Muscle layer of duodenum (tissue), 2 donors: Measurements from ENCODE around the gene GOLGA6L10.
"Not testable (repeated sequence)": the region's sequence is repeated elsewhere in the genome, so short reads cannot be mapped to it uniquely, and the experiment has no call there.

Source experiments
- H3K27ac ChIP-seq: one replicate; pipeline ENCODE4 v1.7.0; 2013; ENCODE audit warnings: mild to moderate bottlenecking, low read length
- H3K27me3 ChIP-seq: one replicate; pipeline ENCODE4 v1.7.0; 2013; ENCODE audit warnings: low read depth, mild to moderate bottlenecking, control low read depth, low read length
- H3K36me3 ChIP-seq, 2 donors: one replicate each; pipeline ENCODE4 v1.7.0; 2013; ENCODE audit warnings: low read length in 2 of 2, control low read depth in 1 of 2, mild to moderate bottlenecking in 1 of 2; ENCODE audit not compliant: insufficient read depth in 2 of 2, control insufficient read depth in 1 of 2
- H3K4me1 ChIP-seq, 2 donors: one replicate each; pipeline ENCODE4 v1.7.0; 2013; ENCODE audit warnings: low read length in 2 of 2, mild to moderate bottlenecking in 2 of 2, control low read depth in 1 of 2, moderate library complexity in 1 of 2; ENCODE audit not compliant: insufficient read depth in 2 of 2, control insufficient read depth in 1 of 2
- H3K4me3 ChIP-seq, 2 donors: one replicate each; pipeline ENCODE4 v1.7.0; 2013; ENCODE audit warnings: low read length in 2 of 2, low read depth in 1 of 2, mild to moderate bottlenecking in 1 of 2
- H3K9me3 ChIP-seq, 2 donors: one replicate each; pipeline ENCODE4 v1.7.0; 2013; ENCODE audit warnings: low read length in 2 of 2, control low read depth in 1 of 2, mild to moderate bottlenecking in 1 of 2; ENCODE audit not compliant: control insufficient read depth in 1 of 2
- donor health status: healthy.

Gene GOLGA6L10

DNA sequence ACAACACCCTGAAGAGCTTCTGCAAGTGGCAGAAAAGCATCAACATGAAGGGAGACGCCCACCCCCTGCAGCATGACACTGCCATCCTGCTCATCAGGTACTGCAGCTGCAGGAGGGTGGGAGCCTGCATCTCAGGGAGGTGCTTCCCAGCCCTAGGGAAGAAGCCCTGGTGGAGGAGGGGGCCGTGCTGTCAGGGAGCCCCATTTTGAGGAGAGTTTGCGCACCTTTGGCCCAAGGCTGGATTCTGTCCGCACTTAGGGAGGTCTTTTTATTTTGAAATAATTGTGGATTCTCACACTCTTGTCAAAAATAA lies 44.5 kb downstream of the GOLGA6L10 start:
- Histone ChIP-seq H3K27ac (no peak overlapping the region), H3K4me1 (no peaks in the 10 kb centered on the region), H3K36me3 (no peaks in the 10 kb centered on the region), H3K4me3 (no peak overlapping the region), H3K27me3 (no peaks in the 10 kb centered on the region), H3K9me3 (no peaks in the 10 kb centered on the region)

GRCh38 chr15:82303956-82304777 lies 45.1 kb downstream of the GOLGA6L10 start:
- H3K27ac ChIP-seq: no peak overlapping the region
- H3K4me3 ChIP-seq: no peak overlapping the region
- no peaks in the 10 kb centered on the region for H3K27me3 ChIP-seq
- H3K9me3 ChIP-seq: no peaks in the 10 kb centered on the region
- no peaks in the 10 kb centered on the region for H3K36me3 ChIP-seq
- H3K4me1 ChIP-seq: no peaks in the 10 kb centered on the region

- H3K27me3 ChIP-seq: no peaks in the 10 kb centered on the region
- no peak overlapping the region for H3K4me3 ChIP-seq
- H3K36me3 ChIP-seq: no peaks in the 10 kb centered on the region
- H3K9me3 ChIP-seq: no peaks in the 10 kb centered on the region
- H3K27ac ChIP-seq: no peak overlapping the region
- H3K4me1 ChIP-seq: no peaks in the 10 kb centered on the region
Observed at GRCh38 chr15:82301296-82302016, 47.8 kb downstream of the GOLGA6L10 start.

GRCh38 chr15:82300883-82301282 lies 48.4 kb downstream of the GOLGA6L10 start:
- H3K27ac ChIP-seq: no peak overlapping the region
- H3K36me3 ChIP-seq: no peaks in the 10 kb centered on the region
- no peaks in the 10 kb centered on the region for H3K4me1 ChIP-seq
- no peaks in the 10 kb centered on the region for H3K9me3 ChIP-seq
- H3K4me3 ChIP-seq: no peak overlapping the region
- H3K27me3 ChIP-seq: no peaks in the 10 kb centered on the region

GRCh38 chr15:82300326-82300725 lies 48.9 kb downstream of the GOLGA6L10 start:
- H3K4me1 ChIP-seq, H3K27ac ChIP-seq, H3K9me3 ChIP-seq, H3K4me3 ChIP-seq, H3K27me3 ChIP-seq, H3K36me3 ChIP-seq: not testable (repeated sequence)

- H3K4me3 ChIP-seq, H3K27ac ChIP-seq, H3K4me1 ChIP-seq, H3K27me3 ChIP-seq, H3K36me3 ChIP-seq, H3K9me3 ChIP-seq: not testable (repeated sequence)
Observed at GRCh38 chr15:82299511-82299914, 49.8 kb downstream of the GOLGA6L10 start.

DNA sequence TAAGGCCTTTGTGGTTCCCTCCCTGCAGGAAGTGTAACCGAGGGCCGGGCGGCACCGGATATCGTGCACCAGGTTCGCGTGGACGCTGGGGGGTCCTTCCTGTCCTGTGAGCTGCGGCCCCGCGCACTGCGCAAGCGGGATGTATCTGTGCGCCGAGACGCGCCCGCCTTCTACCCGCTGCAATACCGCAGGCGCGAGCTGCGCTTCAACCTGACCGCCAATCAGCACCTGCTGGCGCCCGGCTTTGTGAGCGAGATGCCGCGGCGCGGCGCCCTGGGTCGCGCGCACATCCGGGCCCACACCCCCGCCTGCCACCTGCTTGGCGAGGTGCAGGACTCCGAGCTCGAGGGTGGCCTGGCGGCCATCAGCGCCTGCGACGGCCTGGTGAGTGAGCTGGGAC lies 50.8 kb downstream of the GOLGA6L10 start:
- no peak overlapping the region for H3K27ac ChIP-seq
- H3K27me3 ChIP-seq: no peaks in the 10 kb centered on the region
- H3K4me3 ChIP-seq: no peak overlapping the region
- H3K4me1 ChIP-seq: no peaks in the 10 kb centered on the region
- H3K9me3 ChIP-seq: no peaks in the 10 kb centered on the region
- no peaks in the 10 kb centered on the region for H3K36me3 ChIP-seq

DNA sequence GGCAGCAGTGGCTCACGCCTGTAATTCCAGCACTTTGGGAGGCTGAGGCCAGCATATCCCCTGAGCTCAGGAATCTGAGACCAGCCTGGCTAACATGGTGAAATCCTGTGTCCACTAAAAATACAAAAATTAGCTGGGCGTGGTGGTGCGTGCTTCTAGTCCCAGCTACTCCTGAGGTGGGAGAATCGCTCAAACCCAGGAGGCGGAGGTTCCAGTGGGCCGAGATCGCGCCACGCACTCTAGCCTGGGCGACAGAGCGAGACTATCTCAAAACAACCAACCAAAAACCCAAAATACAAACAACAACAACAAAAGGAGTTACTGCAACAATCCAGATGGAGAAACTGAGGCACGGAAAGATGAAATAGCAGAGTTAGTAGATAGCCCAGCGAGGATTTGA lies 51.2 kb downstream of the GOLGA6L10 start:
- H3K4me3 ChIP-seq: no peak overlapping the region
- H3K27me3 ChIP-seq: no peaks in the 10 kb centered on the region
- no peaks in the 10 kb centered on the region for H3K4me1 ChIP-seq
- no peak overlapping the region for H3K27ac ChIP-seq
- no peaks in the 10 kb centered on the region for H3K36me3 ChIP-seq
- H3K9me3 ChIP-seq: no peaks in the 10 kb centered on the region

DNA sequence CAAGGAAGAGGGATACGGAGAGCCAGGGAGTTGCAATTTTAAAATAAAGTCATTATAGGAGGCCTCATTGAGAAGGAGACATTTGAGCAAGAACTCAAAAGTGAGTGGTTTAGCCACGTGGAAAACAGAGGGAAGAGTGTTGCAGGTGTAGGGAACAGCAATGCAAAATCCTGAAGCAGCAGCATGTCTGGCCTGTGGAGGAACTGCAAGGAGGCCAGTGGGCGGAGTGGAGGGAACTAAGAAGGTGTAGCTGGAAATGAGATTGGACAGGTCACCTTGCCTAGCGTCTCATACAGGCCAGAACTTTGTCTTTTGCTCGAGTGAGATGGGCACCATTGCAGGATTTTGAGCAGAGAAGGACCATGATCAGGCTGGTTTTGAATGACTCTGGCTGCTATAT lies 51.7 kb downstream of the GOLGA6L10 start:
- Histone ChIP-seq H3K27me3 (no peaks in the 10 kb centered on the region), H3K36me3 (no peaks in the 10 kb centered on the region), H3K27ac (no peak overlapping the region), H3K4me3 (no peak overlapping the region), H3K4me1 (no peaks in the 10 kb centered on the region), H3K9me3 (no peaks in the 10 kb centered on the region)

DNA sequence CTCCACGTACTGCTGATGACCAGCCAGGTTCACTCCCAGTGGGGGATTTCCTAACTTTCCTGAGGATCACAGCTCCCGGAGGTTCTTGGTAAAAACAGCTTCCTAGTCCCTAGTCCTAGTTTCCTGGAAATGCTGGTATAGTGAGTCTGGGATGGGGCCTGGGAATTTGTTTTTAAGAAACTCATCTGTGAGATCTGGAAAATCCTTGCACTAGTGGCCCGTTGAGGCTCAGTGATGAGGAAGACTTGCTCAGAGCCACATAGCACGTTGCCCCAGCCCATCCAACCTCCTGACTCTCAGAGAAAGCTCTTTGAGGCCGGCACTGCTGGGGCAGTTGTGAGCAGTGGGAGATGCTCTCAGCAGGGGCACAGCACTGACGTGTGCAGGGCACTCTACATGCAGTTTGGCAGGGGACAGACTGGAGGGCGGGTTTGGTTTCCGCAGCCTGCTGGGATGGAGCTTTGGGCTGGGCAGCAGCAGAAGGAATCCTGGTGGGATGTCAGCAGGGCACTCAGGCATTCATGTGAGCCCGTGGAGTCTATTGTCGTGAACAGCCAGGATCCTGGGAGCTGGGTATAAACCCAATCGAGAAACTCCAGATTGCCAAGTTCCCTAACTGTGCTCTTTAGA lies 55.1 kb downstream of the GOLGA6L10 start:
- H3K36me3 ChIP-seq: no peaks in the 10 kb centered on the region

DNA sequence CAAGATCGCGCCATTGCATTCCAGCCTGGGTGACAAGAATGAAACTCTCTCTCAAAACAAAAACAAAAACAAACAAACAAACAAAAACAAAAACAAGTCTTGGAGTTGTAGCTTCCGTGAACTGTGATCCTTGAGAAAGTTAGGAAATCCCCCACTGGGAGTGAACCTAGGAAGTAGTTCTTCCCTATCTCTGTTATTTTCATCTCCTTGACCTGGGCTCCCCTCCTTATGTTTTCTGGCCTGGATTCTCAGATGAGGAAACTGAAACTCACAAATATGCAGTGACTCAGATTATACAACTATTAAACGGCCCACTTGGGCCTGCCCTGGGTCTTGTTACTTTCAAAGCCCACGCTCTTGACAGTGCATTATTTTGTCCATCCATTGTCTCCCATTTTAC lies 57.0 kb downstream of the GOLGA6L10 start:
- H3K27ac ChIP-seq: no peak overlapping the region
- H3K9me3 ChIP-seq: peaks cover 0 to 4% of the 10 kb centered on the region in 2 donors
- no peaks in the 10 kb centered on the region for H3K27me3 ChIP-seq
- no peaks in the 10 kb centered on the region for H3K4me1 ChIP-seq
- H3K36me3 ChIP-seq: no peaks in the 10 kb centered on the region
- H3K4me3 ChIP-seq: no peak overlapping the region

More for the DNA sequence above, 55.1 kb downstream of the GOLGA6L10 start:
- Histone ChIP-seq H3K27me3 (no peaks in the 10 kb centered on the region), H3K4me1 (no peaks in the 10 kb centered on the region), H3K27ac (no peak overlapping the region), H3K9me3 (peaks cover 0 to 4% of the 10 kb centered on the region in 2 donors), H3K4me3 (no peak overlapping the region)
